GM19351 (cell line): ENCODE data around the gene VDAC2.
A peak's percentile ranks its signal among the peaks of the same experiment; 100 is the strongest.

Source experiments
- ATAC-seq: cut with Tn5 transposase; IDR thresholded peaks from one replicate; pipeline ENCODE4 v1.9.1; 2021; ENCODE audit warnings: mild to moderate bottlenecking, moderate library complexity; ENCODE audit not compliant: unreplicated experiment

Gene VDAC2

GRCh38 chr10:75228834-75229233 lies 18.2 kb downstream of the VDAC2 start:
- ATAC-seq, result no peak

GRCh38 chr10:75229971-75230370 lies 19.4 kb downstream of the VDAC2 start:
- no peak for ATAC-seq

GRCh38 chr10:75230600-75231038 lies 20.0 kb downstream of the VDAC2 start:
- peak; percentile 42 for ATAC-seq

DNA sequence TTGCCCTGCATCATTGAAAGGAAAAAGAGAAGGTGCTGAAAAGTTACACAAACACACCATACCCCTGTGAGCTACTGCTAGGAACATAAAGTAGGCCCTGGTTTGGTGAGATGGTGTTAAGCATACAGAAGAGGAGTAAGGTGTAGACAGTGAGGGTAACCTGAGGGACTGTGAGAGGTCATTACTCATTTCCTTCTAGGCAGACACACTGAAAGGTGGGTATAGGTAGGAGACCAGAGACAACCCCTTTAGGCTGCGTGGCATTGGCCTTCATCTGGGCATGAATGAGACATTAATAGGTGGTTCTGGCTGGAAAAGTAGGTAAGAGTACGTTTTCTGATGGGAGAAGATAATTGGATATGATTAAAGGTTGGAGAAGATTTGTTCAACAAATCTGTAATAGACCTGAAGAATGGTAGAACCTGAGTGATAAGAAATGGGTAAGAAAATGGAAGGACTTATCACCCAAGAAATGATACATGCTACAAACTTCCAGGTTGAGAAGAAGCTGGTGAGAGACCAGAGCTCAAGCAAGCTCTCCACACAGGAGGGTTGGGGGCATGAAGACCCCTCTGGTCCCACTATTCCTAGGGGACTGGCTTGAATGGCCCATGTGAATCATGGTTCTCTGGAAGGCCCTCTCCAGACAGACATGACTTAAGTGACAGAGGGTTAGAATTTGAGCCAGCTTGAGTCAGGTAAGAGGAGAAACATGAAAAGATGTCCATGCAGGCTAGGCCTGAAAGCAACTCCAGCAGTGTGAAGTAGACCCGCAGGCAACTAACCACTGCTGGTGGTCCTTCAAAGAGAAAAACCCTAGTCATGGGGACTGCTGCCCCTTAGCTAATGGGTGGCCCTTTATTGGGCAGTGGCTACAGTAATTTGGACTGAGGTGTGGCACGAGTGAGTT lies 21.3 kb downstream of the VDAC2 start:
- ATAC-seq, result no peak

GRCh38 chr10:75233444-75234016 lies 22.9 kb downstream of the VDAC2 start:
- no peak for ATAC-seq

- peak; percentile 45 for ATAC-seq
Observed at GRCh38 chr10:75234017-75234682, 23.6 kb downstream of the VDAC2 start.

DNA sequence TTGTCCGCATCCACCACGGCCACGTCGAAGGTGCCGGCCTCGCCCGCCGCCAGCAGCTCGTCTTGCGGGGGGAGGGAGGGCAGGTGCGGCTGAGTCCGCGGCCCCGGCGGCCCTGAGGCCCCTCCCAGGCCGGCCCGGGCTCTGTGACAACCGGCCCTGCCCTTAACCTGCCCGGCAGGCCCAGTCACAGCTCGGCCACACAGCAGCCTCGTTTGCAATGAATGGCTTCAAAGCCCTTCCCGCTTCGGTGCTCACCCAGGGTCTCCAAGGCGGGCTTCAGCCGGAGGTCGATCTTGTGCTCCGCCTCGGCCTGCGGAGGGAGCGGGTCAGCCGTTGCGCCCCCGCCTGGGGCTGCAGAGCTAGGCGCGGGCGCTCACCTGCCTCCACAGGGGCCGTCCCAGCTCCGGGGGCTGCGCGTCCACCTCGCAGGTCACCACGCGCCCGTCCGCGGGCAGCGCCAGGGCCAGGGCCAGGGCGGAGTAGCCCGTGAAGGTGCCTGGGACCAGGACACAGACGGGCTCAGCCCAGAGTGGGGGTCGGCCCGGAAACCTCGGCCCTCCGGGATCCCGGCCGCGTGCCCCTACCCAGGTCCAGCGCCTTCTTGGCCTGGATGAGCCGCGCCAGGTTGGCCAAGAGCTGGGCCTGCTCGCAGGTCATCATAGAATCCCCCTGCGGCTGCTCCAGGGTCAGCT lies 24.2 kb downstream of the VDAC2 start:
- ATAC-seq, result peak; percentile 1

DNA sequence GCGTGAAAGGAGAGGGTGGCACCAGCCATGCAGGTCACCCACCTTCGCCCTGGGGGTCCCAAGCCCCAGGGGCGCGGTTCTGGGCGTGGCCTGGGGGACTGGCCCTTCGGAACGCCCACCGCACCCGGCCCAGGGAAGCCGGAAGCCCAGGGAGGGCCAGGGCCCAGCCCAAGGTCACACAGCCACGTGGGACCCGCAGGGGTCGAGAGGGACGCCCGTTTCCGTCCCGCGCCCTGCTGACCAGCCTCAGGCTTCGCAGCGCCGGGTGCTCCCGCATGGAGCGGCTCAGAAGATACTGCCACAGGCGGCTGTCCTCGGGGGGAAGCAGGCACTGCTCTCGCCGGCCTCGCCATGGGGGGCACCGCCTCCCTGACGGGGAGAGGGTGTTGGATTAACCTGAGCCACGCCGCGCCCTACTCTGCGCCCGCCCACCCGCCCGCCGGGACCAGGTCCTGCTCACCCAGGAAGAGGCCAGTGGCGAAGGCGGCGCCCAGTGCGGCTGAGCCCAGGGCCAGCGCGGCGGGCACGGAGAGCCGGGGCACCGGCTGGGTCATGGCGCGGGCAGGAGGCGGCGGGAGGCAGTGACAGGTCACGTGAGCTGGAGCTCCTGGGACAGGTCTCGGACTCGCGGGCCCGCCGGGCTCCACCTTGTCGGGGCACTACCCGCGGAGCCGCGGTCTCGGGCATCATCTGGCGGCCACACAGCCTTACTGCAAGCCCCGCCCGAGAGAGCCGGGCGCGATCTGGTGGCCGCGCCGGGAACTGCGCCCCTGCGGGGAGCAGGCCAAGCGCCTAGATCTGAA lies 25.0 kb downstream of the VDAC2 start, which contains the start of gene COMTD1:
Gene COMTD1 (minus strand): TSS at position 583 of the 803 bp plus-strand sequence. CDS start 29 bp downstream, at position 554.
- ATAC-seq, result peak; percentile 67

GRCh38 chr10:75236178-75236825 lies 25.7 kb downstream of the VDAC2 start:
- ATAC-seq, result no peak

- ATAC-seq, result no peak
Observed at GRCh38 chr10:75238182-75239095, 27.8 kb downstream of the VDAC2 start.

GRCh38 chr10:75239096-75239790 lies 28.6 kb downstream of the VDAC2 start:
- ATAC-seq, result no peak

GRCh38 chr10:75240329-75241076 lies 29.9 kb downstream of the VDAC2 start:
- no peak for ATAC-seq

DNA sequence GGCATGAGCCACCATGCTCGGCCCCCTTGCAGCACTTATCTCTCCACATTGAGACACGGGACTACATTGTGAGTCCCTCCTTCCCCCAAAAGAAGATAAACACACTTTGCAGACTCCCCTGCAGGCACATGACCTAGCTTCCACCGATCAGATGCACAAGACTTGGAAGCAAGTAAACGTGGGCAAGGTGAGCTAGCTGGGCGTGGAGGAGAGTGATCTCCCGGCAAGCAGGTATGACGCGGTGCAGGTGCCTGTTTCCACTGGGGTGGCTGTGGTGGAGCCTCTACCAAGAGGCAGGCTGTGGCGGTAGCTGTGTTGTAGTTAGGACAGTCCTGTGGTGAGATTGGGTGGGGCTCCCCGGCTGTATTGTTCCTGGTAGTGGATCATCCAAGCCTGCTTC lies 32.8 kb downstream of the VDAC2 start:
- no peak for ATAC-seq

GRCh38 chr10:75244487-75245353 lies 34.1 kb downstream of the VDAC2 start:
- ATAC-seq, result no peak

DNA sequence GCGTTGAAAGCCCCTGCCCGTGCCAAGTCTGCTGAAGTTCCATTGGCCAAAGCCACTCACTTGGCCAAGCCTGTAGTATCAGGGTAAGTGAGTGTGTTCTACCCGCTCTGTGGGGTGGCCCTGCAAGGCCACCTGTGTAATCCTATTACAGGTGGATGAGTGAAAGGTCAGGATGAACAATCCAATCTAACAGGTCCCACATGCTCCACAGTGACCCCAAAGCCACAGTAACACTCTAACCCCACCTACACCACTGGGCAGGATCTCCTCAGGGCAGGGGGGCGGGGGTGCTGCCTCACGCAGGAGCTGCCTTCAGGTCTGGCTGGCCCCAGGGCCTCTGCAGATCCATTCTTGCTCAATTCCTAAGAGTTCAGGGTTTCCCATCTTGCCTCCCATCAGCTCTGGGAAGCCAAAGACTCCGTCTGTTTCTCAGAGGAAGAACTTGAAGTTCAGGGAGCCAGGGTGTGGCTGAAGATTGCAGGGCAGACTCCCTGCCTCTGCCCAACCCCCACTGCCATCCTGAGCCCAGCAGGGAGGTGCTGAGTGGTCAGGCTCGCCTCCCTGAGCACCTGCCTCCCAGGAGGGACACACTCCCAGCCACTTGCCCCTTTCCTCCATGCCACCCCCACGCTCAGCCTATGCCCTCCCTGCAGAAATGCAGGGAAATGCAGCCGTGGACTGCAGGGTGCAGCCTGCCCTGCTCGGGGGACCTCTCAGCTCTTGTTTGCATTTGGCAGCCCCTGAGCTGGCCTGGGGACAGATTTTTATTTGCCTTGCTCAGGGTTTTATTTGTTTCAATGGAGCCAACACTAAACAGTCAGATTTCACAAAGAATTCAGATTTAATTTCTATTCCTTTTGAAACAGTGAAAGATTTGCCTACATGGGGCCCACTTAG lies 35.0 kb downstream of the VDAC2 start:
- ATAC-seq, result no peak
